H1 (cell line): ENCODE data around the gene RAB33A. TPM values are rescaled to one million over a fixed set of nuclear protein-coding genes. Genes with fewer than 3 reads are reported as not detected.
"Not testable (repeated sequence)": the region's sequence is repeated elsewhere in the genome, so short reads cannot be mapped to it uniquely, and the experiment has no call there.

Experiments used
- CTCF ChIA-PET: fragments of 300-600 bp; sonication (Branson Sonifier 250); formaldehyde crosslinking; loops from one replicate; lab custom pipeline; 2021; ENCODE audit not compliant: partially characterized antibody; lab: Charles Lee
- POLR2A ChIA-PET: fragments of 300-600 bp; sonication (Branson Sonifier 250); formaldehyde crosslinking; loops from one replicate; lab custom pipeline; 2021; ENCODE audit warnings: inconsistent platforms; ENCODE audit not compliant: partially characterized antibody; lab: Charles Lee
- DNase-seq, 2 experiments: peaks; one replicate each; pipeline versions ENCODE4 v3.0.0 to v3.0.0-alpha.2; 2010 to 2022; ENCODE audit warnings: low spot score in 2 of 2, low read depth in 1 of 2, mixed read lengths in 1 of 2
- FAIRE-seq: peaks from 2 replicates; lab custom pipeline; 2011; peaks lifted over from hg19 to GRCh38; lab: Jason Lieb, UNC
- H2AFZ ChIP-seq: 2 replicates; pipeline ENCODE4 v1.8.1; 2012; ENCODE audit warnings: low read length, inconsistent platforms
- H2AK5ac ChIP-seq: 2 replicates; pipeline ENCODE4 v1.6.1; 2013; ENCODE audit warnings: low read depth, low read length
- H2BK120ac ChIP-seq: replicated peaks from 2 replicates; pipeline ENCODE3; 2013; ENCODE audit warnings: low read depth, low read length, inconsistent platforms
- H2BK12ac ChIP-seq: 2 replicates; pipeline ENCODE4 v1.6.1; 2013; ENCODE audit warnings: low read depth, low read length
- H2BK15ac ChIP-seq: 2 replicates; pipeline ENCODE4 v1.6.1; 2013; ENCODE audit warnings: low read length
- H2BK20ac ChIP-seq: 2 replicates; pipeline ENCODE4 v1.6.1; 2013; ENCODE audit warnings: low read length
- H2BK5ac ChIP-seq: 2 replicates; pipeline ENCODE4 v1.6.1; 2013; ENCODE audit warnings: low read depth, low read length
- H3K14ac ChIP-seq: 2 replicates; pipeline ENCODE4 v1.6.1; 2013; ENCODE audit warnings: inconsistent platforms; ENCODE audit not compliant: insufficient read length
- H3K18ac ChIP-seq: 2 replicates; pipeline ENCODE4 v1.6.1; 2013; ENCODE audit warnings: low read length; ENCODE audit errors: extremely low read depth
- H3K23ac ChIP-seq: 2 replicates; pipeline ENCODE4 v1.6.1; 2013; ENCODE audit warnings: inconsistent platforms; ENCODE audit not compliant: insufficient read length
- H3K23me2 ChIP-seq: 2 replicates; pipeline ENCODE4 v1.6.1; 2013; ENCODE audit warnings: low read depth, low read length
- H3K27ac ChIP-seq: 2 replicates; pipeline ENCODE4 v1.6.1; 2011; ENCODE audit warnings: low read depth, low read length, inconsistent platforms
- H3K27me3 ChIP-seq, 4 experiments: replicated peaks in 1 of 4; 1 replicate in 1 of 4; 2 replicates in 3 of 4; pipeline versions ENCODE4 v1.6.1 to v1.8.1; 2011 to 2013; ENCODE audit warnings: low read length in 3 of 4, mild to moderate bottlenecking in 3 of 4, inconsistent platforms in 2 of 4, mixed read lengths in 2 of 4, moderate library complexity in 1 of 4; ENCODE audit not compliant: control insufficient read depth in 3 of 4, insufficient read depth in 3 of 4; ENCODE audit errors: extremely low read depth in 1 of 4
- H3K36me3 ChIP-seq, 4 experiments: 2 replicates each; pipeline versions ENCODE4 v1.6.1 to v1.8.1; 2011 to 2013; ENCODE audit warnings: mild to moderate bottlenecking in 4 of 4, low read length in 3 of 4, moderate library complexity in 2 of 4, control low read depth in 1 of 4, inconsistent platforms in 1 of 4; ENCODE audit not compliant: insufficient read depth in 4 of 4, control insufficient read depth in 2 of 4
- H3K4ac ChIP-seq: replicated peaks from 2 replicates; pipeline ENCODE3; 2013; ENCODE audit warnings: low read length, low read depth, mixed read lengths, inconsistent platforms; ENCODE audit not compliant: insufficient read length
- H3K4me1 ChIP-seq, 4 experiments: replicated peaks in 1 of 4; 1 replicate in 1 of 4; 2 replicates in 3 of 4; pipeline versions ENCODE4 v1.6.1 to v1.8.1; 2011 to 2013; ENCODE audit warnings: low read length in 3 of 4, inconsistent platforms in 2 of 4, mixed read lengths in 1 of 4; ENCODE audit not compliant: insufficient read depth in 4 of 4, control insufficient read depth in 3 of 4
- H3K4me2 ChIP-seq, 2 experiments: 2 replicates each; pipeline versions ENCODE4 v1.6.1 to v1.8.1; 2011 to 2013; ENCODE audit warnings: low read depth in 2 of 2, low read length in 2 of 2, control low read depth in 1 of 2, inconsistent platforms in 1 of 2, mild to moderate bottlenecking in 1 of 2; ENCODE audit not compliant: insufficient read depth in 1 of 2
- H3K4me3 ChIP-seq, 4 experiments: fragments of 200-600, 300-600 bp in 1 of 4; sonication (generic), shearing (Covaris generic), sonication (Bioruptor Twin) in 1 of 4; 2 replicates each; pipeline versions ENCODE4 v1.5.1 to v1.8.1; 2011 to 2016; ENCODE audit warnings: low read length in 4 of 4, low read depth in 3 of 4, control low read depth in 2 of 4, inconsistent platforms in 2 of 4, mild to moderate bottlenecking in 2 of 4, mixed read lengths in 1 of 4, moderate library complexity in 1 of 4; ENCODE audit not compliant: insufficient read depth in 2 of 4; ENCODE audit errors: extremely low read depth in 1 of 4
- H3K56ac ChIP-seq: replicated peaks from 2 replicates; pipeline ENCODE3; 2013; ENCODE audit warnings: low read depth, mild to moderate bottlenecking, mixed read lengths, low read length, inconsistent platforms; ENCODE audit not compliant: insufficient read length
- H3K79me1 ChIP-seq: 2 replicates; pipeline ENCODE4 v1.6.1; 2013; ENCODE audit warnings: low read depth, low read length, control low read depth
- H3K79me2 ChIP-seq, 2 experiments: 2 replicates each; pipeline versions ENCODE4 v1.6.1 to v1.8.1; 2012 to 2013; ENCODE audit warnings: low read length in 2 of 2, mild to moderate bottlenecking in 2 of 2, inconsistent platforms in 1 of 2; ENCODE audit not compliant: insufficient read depth in 2 of 2, control insufficient read depth in 1 of 2
- H3K9ac ChIP-seq, 4 experiments: replicated peaks in 1 of 4; 1 replicate in 1 of 4; 2 replicates in 3 of 4; pipeline versions ENCODE4 v1.6.1 to v1.8.1; 2011 to 2013; ENCODE audit warnings: low read depth in 3 of 4, low read length in 3 of 4, control low read depth in 2 of 4, mild to moderate bottlenecking in 2 of 4, moderate library complexity in 2 of 4, inconsistent platforms in 1 of 4; ENCODE audit errors: extremely low read depth in 1 of 4
- H3K9me3 ChIP-seq, 2 experiments: 2 replicates each; pipeline versions ENCODE4 v1.6.1 to v1.8.1; 2012 to 2013; ENCODE audit warnings: mild to moderate bottlenecking in 2 of 2, moderate library complexity in 2 of 2, control low read depth in 1 of 2, inconsistent platforms in 1 of 2, low read depth in 1 of 2, low read length in 1 of 2, mixed read lengths in 1 of 2; ENCODE audit not compliant: insufficient read depth in 2 of 2
- H4K20me1 ChIP-seq, 2 experiments: replicated peaks in 1 of 2; 2 replicates each; pipeline versions ENCODE3 to v1.8.1; 2011 to 2013; ENCODE audit warnings: inconsistent platforms in 2 of 2, low read length in 2 of 2, mild to moderate bottlenecking in 1 of 2; ENCODE audit not compliant: insufficient read depth in 2 of 2, control insufficient read depth in 1 of 2
- H4K5ac ChIP-seq: 2 replicates; pipeline ENCODE4 v1.6.1; 2013; ENCODE audit warnings: low read length, low read depth, mixed read lengths, inconsistent platforms; ENCODE audit not compliant: insufficient read length
- H4K8ac ChIP-seq: 2 replicates; pipeline ENCODE4 v1.8.0; 2013; ENCODE audit warnings: mild to moderate bottlenecking, moderate library complexity, low read length, inconsistent platforms; ENCODE audit not compliant: insufficient read depth; ENCODE audit errors: extremely low read depth
- H4K91ac ChIP-seq: replicated peaks from 2 replicates; pipeline ENCODE3; 2013; ENCODE audit warnings: low read length, mixed read lengths, inconsistent platforms; ENCODE audit not compliant: insufficient read length
- WGBS, 2 experiments: shearing (Covaris generic) in 1 of 2; methylation state at CpG; one replicate each; pipeline versions ENCODE4 v1.1.6 to v1.1.7; 2013 to 2015; ENCODE audit warnings: low lambda C conversion rate in 2 of 2, mixed read lengths in 2 of 2, inconsistent platforms in 1 of 2, low coverage in 1 of 2, missing lambda C conversion rate in 1 of 2; ENCODE audit not compliant: insufficient replicate concordance in 2 of 2, insufficient coverage in 1 of 2, insufficient read length in 1 of 2; ENCODE audit errors: extremely low coverage in 1 of 2, missing lambda C conversion rate in 1 of 2; 5-methylcytosine and 5-hydroxymethylcytosine counted together
- polyA plus RNA-seq, 7 experiments: library from polyadenylated mRNA; depleted of rRNA in 3 of 7; stranded (reverse) in 5 of 7; unstranded in 2 of 7; fragments of >200 nt in 5 of 7; fragments of 200-250 nt in 2 of 7; gene quantifications; 1 replicate in 5 of 7; 2 replicates in 1 of 7; 4 replicates in 1 of 7; pipeline versions ENCODE4 v1.2.1 to v1.2.3, GENCODE V29; 2011 to 2013; ENCODE audit warnings: missing spikeins in 2 of 7, mixed read lengths in 2 of 7
- total RNA-seq: library from RNA; stranded (reverse); fragmentation: NEBNext Ultra II Directional; extraction: Animal tissue kit (Norgen Biotek cat#: 25700); gene quantifications from 2 replicates; pipeline ENCODE4 v1.2.1, GENCODE V29; 2021

The RAB33A gene
- total and polyA plus RNA-seq, 2 of the 8 experiments (the other 6 are each of a cell fraction or from before 2014, with no cell fraction given) = 2.8 to 4.6 TPM

GRCh38 chrX:130231184-130231583 is 59.4 kb downstream of the RAB33A start:
- POLR2A ChIA-PET, FAIRE-seq, H3K79me2 ChIP-seq, H3K4me3 ChIP-seq, H2AFZ ChIP-seq, CTCF ChIA-PET, H3K9ac ChIP-seq, H4K8ac ChIP-seq, H3K56ac ChIP-seq, H3K14ac ChIP-seq, H3K18ac ChIP-seq, H2BK5ac ChIP-seq, H2BK15ac ChIP-seq, H3K4me2 ChIP-seq, H3K23me2 ChIP-seq, H3K23ac ChIP-seq, H2AK5ac ChIP-seq, H3K27ac ChIP-seq, H3K79me1 ChIP-seq, H4K20me1 ChIP-seq, H3K27me3 ChIP-seq, H4K91ac ChIP-seq, H2BK120ac ChIP-seq, H3K4ac ChIP-seq, DNase-seq, H2BK20ac ChIP-seq, H2BK12ac ChIP-seq, H3K9me3 ChIP-seq, H3K4me1 ChIP-seq, H4K5ac ChIP-seq: not testable (repeated sequence)
- H3K36me3 ChIP-seq = peaks cover 0 to 56% (median 14%) of the 10 kb centered on the region in 4 experiments; a peak in 6 of 8 replicates
- WGBS, 2 experiments = 86% methylated on average over 4 of the region's 4 CpGs; no CpG with 5 or more reads in 1 of the 2 experiments

Other genes with a start within 250 kb of the RAB33A start
- gene BCORL1, start 189.3 kb upstream of the RAB33A start, total RNA-seq = 6.2 and 9.0 TPM in 2 replicates
- gene BCORL1, start 189.3 kb upstream of the RAB33A start, polyA plus RNA-seq (2011; rRNA removed) = 1.4 and 1.9 TPM in 2 replicates
- 1.8 and 2.3 TPM in 2 replicates for gene ELF4, start 61.5 kb upstream of the RAB33A start, total RNA-seq
- 2.0 and 2.2 TPM in 2 replicates for gene ELF4, start 61.5 kb upstream of the RAB33A start, polyA plus RNA-seq (2011; rRNA removed)
- gene AIFM1, start 6.1 kb upstream of the RAB33A start, total RNA-seq = 52.8 and 55.4 TPM in 2 replicates
- 23.7 and 34.1 TPM in 2 replicates for gene AIFM1, start 6.1 kb upstream of the RAB33A start, polyA plus RNA-seq (2011; rRNA removed)
- gene ZNF280C, start 96.9 kb downstream of the RAB33A start, total RNA-seq = 13.4 and 14.4 TPM in 2 replicates
- gene ZNF280C, start 96.9 kb downstream of the RAB33A start, polyA plus RNA-seq (2011; rRNA removed) = 5.6 and 8.4 TPM in 2 replicates
- gene SLC25A14, start 168.0 kb downstream of the RAB33A start, total RNA-seq = 14.2 and 15.2 TPM in 2 replicates
- 4.6 and 9.3 TPM in 2 replicates for gene SLC25A14, start 168.0 kb downstream of the RAB33A start, polyA plus RNA-seq (2011; rRNA removed)
- not detected in 2 replicates for gene GPR119, start 213.7 kb downstream of the RAB33A start, total RNA-seq
- 0.11 and 0.17 TPM in 2 replicates for gene GPR119, start 213.7 kb downstream of the RAB33A start, polyA plus RNA-seq (2011; rRNA removed)
- 22.5 and 23.2 TPM in 2 replicates for gene RBMX2, start 230.0 kb downstream of the RAB33A start, total RNA-seq
- 6.7 and 10.8 TPM in 2 replicates for gene RBMX2, start 230.0 kb downstream of the RAB33A start, polyA plus RNA-seq (2011; rRNA removed)